NCI-H69 (cell line): ENCODE results near the gene IGLL5.
A peak's percentile ranks its signal among the peaks of the same experiment; 100 is the strongest.
"Not testable (repeated sequence)": the region's sequence is repeated elsewhere in the genome, so short reads cannot be mapped to it uniquely, and the experiment has no call there.

Source experiments
- DNase-seq: peaks from one replicate; lab custom pipeline; 2025; lab: John Stamatoyannopoulos, UW

The IGLL5 gene

DNA sequence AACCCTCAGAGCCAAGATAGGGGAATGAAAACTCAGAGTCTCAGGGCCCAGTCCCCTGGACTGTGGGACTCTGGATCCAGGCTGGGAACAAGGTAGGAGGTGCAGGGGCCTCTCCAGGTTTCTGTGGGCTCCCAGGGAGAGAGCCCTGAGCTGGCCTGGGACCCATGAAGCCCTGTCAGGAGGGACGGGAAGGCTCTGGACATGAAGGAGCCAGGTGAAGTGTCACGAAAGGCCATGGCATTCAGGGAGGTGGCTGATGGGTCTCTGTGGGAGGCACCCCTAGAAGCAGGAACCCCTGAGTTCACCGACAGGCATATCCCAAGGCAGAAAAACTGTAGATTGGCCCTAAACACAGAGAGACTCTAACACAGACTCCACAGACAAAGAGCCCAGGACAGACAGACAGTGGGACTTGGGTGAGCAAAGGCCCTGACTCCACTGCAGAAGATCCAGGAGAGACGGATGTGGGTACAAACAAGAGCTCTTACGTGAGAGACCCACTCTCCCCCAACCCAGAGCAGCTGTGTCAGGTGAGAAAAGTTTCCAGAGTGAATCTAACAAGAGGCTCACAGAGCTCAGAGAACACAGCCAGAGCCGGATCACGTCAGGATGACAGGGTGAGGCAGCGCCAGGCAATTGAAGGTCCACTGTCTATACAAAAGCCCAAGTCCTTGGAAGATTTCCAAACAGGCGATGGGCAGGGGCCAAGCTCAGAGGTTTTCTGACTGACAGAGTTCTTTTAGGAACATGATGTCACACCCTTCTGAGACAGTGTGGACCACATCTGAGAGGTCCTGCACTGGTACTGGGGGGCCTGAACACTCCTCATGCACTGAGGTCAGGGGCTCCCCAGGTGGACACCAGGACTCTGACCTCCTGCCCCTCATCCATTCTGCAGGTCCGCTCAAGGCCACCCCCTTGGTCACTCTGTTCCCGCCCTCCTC is 27.4 kb downstream of the IGLL5 start:
- DNase-seq, result peak; percentile 8

DNA sequence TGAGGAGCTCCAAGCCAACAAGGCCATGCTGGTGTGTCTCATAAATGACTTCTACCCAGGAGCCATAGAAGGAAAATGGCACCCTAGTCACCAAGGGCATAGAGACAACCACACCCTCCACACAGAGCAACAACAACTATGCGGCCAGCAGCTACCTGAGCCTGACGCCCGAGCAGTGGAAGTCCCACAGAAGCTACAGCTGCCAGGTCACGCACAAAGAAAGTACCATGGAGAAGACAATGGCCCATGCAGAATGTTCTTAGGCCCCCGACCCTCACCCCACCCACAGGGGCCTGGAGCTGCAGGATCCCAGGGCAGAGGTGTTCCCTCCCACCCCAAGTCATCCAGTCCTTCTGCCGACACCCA is 28.0 kb downstream of the IGLL5 start:
- DNase-seq, result no peak

DNA sequence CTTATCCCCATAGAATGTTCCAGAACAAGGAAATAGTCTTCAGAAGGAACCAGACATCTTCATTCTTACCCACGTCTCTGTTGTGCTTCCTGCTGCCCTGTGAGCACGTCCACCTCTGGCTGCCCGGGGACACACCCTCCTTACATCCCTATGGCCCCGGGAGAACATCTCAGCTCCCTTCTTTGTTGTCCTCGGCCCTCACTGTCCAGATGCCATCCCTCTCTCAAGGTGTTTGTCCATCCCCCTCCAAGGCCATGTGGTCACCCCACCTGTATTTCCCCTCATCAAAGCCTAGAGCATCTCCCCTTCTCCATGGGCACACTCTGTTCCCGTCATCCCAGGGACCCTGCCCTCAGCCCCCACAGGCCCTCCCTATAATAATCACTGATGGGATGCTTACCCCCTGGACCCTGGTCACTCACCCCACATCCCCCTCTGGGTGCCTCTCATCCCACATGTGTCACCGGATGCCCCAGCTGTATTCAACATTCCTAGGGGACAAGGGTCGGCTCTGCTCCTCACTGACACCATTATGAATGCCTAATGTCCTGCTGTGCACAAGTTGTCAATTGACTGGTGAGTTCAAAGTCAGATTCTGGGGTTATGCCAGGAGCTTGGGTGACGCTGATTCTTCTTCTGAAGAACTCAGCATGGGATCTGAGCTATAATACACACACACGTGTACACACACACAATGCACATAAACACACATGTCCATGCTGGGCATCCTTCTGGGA is 28.8 kb downstream of the IGLL5 start:
- peak; percentile 72 for DNase-seq

DNA sequence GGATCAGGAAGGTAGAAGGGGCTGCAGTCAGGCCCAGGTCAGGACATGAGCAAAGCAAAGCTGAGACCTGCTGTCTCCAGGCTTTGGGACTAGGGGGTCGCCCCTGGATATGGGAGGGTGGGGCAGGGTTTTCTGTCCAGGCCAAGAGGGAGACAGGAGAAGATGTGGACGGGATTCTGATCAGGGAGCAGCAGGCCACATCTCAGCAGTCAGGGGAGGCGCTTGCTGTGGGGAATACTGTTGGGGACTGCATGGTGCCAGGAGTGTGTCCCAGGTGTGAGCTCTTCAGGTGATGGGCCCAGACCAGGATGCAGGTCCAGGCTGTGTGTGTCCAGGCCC is 29.3 kb downstream of the IGLL5 start:
- no peak for DNase-seq

DNA sequence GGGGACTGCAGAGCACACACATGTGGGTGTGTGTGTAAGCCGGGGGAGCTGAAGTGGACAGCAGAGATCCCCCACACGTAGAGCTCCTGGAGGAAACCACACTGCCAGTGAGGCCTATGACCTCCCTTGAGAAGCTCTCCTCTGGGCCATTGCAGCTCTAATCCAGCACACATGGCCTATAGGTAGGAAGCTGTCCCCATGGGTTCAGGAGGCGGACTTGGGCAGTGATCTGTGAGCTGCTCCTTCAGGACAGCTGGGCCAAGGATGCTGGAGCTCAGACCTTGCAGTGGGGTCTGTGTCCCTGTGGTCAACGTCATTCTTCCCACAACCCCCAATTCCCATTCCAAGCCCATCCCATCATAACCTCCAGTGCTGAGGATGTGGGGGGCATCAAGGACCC is 29.8 kb downstream of the IGLL5 start:
- DNase-seq, result no peak

DNA sequence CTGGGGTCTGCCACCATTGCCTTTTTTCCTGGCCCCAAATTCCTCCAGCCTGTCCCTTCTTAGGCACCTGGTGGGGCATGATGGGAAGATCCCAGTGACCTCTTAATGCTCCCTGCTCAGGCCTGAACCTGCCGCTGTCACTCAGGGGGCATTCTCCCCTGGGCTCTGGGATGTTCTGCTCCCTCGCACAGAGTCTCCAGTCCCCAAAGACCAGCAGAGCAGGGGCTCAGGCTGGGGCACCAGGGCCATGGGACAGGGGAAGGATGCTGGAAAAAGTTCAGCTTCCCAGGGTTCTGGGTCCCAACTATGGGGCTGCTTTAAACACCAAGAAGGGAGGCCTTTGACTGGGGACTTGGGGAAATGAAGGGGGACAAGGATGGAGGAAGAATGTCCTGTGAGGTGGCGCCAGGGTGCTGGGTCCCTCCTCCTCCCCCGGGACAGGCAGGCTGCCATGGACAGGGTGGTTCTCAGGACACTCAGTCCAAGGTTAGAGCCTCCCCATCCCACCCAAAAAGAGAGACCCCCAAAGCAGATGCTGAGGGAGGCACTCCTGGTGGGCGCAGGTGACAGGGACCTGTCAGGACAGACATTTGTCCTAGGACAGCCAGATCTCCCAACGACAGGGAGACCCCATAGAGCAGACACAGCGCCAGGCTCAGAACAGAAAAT is 30.8 kb downstream of the IGLL5 start:
- DNase-seq, result no peak

DNA sequence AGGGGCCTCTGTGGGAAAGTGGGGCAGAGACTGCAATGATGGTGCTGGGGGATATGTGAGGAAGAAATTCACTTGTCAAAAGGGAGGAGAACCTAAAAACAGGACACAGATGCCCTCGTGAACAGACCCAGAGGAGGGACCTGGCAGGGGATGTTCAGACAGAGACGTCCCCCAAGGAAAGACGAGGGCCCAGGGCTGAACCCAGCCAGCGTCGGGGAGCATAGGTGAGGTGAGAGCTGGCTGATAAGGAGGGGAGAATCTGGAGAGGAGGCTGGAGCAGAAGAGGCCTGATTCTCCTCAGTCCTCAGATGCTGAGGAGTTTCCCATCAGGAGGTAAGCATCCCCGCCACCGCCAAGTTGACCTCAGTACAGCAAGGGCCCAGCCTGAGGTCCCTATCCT is 31.4 kb downstream of the IGLL5 start:
- DNase-seq, result no peak

DNA sequence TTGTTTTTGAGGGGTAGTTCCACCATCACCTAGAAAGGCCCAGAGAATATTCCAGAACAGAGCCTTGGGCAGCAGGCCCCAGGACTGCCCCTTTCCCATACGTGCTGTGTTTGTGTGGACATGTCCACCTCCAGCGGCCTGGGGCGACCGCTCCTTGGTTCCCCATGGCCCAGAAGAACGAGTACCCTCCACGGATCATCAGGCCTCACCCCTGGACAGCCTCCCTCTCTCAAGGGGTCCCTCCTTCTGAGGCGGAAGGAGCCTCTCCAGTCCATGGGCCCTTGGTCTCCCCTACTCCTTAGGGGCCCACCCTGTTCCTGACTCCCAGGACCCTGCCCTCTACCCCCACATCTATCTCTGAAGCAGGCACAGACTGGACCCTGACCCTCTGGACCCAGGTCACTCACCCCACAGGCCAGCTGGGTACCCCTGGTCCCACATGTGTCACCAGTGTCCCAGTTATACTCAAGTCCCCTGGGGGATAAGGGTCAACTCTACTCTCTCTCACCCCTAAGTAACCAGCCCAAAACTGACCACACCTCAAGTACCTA is 32.6 kb downstream of the IGLL5 start:
- no peak for DNase-seq

DNA sequence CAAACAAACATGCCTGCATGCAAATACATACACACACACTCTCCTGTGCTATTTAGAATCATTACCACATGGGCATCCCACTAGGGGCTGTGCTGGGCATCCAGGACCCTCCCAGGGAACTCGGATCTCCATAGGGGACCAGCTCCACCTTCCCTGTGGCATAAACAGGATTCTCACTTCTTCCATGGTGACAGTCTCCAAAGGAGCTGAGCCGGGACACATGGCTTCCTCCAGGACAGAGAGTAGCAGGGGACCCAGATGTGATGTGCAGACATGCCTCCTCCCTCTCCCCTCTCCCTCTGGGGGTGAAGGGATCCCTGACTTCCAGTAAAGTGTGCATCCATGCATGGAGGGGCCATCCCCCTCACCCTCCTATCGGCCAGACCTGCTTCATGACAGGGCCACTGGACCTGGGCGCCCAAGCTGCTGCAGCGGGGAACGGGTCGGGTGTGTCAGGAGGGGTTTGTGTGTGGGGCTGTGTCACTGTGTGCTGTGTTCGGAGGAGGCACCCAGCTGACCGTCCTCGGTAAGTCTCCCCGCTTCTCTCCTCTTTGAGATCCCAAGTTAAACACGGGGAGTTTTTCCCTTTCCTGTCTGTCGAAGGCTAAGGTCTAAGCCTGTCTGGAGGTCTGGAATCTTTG is 33.4 kb downstream of the IGLL5 start:
- DNase-seq, result no peak

DNA sequence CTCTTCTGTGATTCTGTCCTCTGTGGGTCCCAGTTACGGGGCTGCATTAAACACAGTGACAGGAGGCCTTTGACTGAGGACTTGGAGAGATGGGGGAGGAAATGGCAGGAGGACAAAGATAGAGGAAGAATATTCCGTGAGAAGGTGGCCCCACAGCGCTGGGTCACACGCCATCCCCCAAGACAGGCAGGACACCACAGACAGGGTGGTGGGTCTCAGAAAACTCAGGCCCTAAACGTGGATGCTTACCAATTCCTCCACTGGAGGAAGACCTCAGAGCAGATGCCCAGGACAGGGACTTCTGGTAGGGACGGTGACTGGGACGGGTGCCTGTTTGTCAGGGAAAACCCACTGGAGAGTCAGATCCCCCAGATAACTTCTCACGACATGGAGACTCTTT is 34.0 kb downstream of the IGLL5 start:
- DNase-seq, result no peak

DNA sequence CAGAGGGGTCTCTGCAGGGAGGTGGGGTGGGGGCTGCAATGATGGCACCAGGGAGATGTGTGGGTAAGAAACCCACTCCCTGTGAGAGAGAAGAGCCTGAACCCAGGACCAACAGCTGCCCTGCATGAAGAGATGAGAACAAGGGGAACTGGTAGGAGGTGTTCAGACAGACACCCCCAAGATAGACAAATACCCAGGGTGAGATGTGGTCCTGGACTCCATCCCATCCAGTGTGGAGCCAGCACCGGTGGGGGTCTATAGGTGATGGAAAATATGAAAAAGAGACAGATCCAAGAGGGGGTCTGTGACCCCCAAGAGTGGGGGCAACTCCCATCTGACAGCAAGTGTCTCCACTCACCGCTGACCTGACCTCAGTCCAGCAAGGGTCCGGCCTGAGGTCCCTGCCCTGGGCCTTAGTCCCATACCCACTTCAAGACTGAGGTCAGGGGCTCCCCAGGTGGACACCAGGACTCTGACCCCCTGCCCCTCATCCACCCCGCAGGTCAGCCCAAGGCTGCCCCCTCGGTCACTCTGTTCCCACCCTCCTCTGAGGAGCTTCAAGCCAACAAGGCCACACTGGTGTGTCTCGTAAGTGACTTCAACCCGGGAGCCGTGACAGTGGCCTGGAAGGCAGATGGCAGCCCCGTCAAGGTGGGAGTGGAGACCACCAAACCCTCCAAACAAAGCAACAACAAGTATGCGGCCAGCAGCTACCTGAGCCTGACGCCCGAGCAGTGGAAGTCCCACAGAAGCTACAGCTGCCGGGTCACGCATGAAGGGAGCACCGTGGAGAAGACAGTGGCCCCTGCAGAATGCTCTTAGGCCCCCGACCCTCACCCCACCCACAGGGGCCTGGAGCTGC is 34.7 kb downstream of the IGLL5 start:
- not testable (repeated sequence) for DNase-seq

DNA sequence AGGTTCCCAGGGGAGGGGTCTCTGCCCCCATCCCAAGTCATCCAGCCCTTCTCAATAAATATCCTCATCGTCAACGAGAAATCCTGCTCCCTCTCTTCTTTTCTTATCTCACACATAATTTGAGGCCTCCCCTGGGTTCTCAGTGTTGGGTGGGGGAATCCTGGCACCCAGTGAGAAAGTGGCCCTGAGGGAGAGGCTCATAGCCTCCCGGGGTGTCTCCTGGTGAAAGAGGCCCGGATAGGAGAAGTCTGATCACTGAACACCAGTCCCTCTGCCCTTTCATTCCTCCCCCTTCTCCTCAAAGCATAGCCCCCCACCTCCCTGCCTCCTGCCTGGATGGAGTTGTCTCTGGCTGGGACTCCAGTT is 35.3 kb downstream of the IGLL5 start:
- no peak for DNase-seq

DNA sequence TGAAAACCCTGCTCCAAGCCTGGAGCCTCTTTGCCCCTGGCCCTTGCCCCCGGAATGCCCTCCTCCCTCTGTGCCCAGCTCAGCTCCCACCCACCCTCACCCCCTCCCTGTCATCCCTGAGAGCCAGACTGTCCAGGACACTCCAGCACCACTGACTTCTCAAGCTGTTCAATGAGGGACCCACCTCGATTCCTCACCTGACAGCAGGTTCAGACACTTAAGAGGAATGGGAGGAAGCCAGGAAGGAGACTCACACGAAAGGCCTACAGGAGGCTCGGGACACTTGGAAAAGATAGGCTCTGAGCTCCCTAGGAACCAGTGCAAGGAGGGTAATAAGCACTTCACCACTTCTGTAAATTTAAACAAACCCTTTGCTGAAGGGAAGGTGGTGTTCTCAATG is 35.8 kb downstream of the IGLL5 start:
- no peak for DNase-seq

DNA sequence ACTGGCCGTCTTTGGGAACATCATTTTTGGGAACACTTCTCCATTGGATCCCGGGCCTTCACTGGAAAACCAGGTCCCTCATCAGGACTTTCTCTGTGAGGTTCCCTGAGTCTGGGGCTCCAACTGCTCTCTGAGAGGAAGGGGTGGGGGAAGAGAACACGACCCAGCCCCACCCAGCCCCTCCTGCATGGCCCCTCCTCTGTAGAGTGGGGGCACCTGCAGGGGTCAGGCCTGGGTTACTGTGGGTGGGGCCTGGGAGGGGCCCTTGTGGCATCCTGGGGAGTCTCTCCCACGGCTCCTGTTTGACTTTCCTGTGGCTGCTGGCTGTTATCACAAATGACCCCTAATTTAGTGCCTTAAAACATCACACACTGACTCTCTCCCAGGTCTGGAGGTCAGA is 36.3 kb downstream of the IGLL5 start:
- no peak for DNase-seq

DNA sequence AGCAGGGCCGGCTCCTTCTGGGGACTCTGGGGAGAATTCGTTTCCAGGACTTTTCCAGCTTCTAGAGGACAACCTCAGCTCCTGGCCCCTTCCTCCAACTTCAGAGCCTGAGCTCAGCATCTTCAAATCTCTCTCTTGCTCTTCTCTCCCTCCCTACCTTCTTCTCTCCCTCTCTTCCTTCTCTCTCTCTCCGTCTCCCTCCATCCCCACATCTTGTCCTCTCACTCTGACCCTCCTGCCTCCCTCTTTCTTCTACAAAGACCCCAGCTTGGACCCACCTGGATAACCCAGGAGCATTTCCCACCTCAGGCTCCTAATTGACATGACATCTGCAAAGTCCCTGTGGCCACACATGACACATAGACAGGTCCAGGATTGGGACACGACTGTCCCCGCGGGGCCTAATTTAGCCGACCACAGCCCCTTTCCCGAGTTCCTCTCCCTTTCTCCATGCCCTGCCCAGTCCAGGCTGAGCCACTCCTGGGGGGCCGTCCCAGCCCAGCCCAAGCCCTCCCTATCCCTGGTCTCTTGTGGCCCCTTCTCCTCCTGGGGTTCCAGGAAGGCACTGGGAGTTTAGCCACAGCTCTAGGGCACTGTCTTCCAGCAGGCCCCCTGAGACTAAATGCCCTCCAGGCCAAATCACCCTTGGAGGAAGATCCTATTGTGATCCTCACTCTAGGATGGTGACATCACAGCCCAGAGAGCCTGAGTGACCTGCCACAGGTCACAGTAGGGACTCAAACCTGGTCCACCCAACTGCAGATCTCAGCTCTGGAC is 36.9 kb downstream of the IGLL5 start:
- no peak for DNase-seq

DNA sequence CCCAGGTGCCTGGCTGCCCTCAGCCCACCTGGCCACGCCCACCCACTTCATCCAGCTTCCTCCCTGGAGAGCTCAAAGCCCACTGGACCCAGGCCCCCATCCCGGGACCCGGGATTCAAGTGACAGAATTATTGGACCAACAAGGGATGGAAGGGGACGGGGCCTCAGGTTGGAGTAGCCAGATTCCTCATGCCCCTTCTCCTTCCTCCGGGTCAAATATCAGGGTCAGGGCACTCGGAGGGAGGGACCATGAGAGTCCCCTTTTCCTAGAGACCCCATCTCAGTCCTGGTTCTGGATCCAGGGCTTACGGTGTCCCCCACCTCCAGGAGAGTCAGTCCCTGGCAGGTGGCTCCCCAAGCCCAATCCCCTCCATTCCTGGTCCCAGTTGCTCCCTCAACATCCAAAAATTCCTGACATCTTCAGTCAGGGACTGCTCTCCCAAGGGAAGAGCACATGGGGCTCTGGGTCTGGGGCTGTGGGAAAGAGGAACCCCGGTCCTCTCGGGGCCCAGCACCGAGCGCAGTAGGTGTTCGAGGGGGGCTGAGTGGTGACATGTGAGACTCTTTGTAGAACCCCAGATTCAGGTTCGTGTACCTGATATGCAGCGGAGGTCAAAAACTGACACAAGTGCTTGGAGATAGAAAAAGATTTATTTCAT is 37.7 kb downstream of the IGLL5 start:
- no peak for DNase-seq

DNA sequence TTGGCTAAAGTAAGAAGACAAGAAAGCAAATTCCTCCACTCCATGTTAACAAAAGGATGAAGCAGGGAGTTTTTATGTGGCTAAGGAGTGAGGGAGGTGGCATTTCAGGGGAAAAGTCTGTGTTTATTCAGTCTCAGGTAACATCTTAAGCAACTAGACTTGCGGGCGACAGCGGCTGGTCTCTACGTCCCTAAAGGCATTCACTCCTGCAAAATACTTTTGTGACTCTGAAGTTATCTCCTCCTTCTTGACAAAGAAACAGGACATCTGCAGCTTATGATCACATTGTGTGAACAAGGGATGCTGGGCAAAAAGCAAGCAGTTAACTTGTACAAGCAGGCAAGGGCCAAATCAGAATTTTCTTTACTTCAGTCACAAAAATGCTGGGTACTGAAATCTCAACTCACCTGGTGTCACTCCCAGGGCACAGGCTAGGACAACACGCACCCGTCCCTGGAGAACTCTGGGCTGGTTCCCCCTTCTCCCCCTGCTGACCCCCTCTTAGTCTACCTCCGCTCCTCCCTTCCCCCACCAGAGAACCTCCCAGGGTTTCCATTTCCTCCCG is 38.3 kb downstream of the IGLL5 start:
- no peak for DNase-seq

DNA sequence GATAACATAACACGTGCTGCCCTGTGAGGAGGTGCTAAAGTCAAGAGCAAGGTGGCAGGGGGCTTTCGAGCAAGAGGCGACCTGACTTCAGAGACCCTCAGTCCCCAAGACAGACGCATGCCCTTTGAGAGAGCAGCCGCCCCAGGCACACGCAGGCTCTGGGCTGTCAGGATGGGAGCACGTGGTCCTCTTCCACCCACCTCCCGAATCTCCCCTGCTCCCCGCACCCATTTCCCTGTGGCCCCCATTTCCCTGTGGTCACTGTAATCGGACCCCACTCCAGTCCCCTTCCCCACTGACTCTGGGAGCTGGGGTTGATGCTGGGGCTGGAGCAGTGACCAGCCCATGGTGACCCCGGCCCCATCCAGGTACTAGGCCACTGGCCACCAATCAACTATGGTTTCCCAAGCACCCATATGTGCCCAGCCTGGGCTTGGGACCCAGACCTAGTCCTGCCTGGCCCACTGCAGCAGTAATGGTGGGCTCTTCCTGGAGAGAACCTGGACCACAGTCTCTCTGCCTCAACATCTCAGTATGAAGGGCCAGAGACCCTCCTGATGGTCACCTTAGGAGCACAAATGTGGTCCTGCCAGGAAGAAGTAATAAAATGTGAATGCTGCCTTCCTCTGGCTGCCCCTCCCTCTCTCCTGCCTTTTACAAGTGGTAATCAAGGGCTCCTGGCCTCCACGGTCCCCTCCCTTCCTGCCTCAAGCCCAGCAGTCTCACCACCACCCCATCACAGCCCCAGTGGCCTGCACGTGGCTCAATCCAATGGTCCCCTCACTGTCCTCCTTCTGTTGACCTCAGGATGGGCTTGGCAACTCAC is 39.0 kb downstream of the IGLL5 start:
- DNase-seq, result no peak
